Activated effector memory CD4-positive, alpha-beta T cell treated with Interleukin-2 at 50 U/mL for 16 hours (primary cell): ENCODE data around the gene WFIKKN1.

Experiments used
- DNase-seq: peaks from one replicate; pipeline ENCODE4 v3.0.0-alpha.2; 2020

The WFIKKN1 gene

DNA sequence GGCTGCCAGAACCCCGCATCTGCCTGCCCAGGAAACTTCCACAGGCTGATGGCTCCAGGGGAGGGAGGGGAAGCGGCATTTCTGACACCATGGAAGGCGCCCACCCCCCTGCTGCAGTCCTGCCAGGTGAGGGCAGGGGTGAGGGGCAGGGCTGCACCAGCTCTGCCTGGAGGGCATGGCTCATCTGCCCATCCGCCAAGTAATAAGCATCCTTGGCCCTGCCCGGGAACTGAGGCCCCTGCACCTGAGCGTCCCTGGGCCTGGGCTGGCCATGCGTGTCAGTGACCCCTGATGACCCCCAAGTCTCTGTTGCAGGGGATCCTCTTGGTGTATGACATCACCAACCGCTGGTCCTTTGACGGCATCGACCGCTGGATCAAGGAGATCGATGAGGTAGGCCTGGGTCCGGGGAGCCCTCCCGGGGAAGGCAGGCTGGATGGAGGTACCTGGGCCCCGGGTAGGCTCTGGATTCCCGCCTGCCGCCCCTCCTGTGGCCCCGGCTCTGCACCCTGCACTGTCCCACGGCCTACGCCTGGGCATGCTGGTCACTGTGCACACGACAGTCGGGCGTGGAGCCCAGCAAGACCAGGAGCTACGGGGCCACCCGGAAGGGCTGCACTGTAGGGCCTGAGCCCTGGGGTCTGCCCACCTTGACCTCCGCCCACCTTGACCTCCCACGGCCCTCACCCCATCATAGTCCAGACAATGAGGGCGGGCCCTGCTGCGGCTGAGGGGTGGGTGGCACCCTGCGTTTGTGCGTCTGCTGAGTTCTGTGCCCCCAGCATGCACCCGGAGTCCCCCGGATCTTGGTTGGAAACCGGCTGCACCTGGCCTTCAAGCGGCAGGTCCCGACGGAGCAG is 5.4 kb upstream of the WFIKKN1 start:
- no peak for DNase-seq

DNA sequence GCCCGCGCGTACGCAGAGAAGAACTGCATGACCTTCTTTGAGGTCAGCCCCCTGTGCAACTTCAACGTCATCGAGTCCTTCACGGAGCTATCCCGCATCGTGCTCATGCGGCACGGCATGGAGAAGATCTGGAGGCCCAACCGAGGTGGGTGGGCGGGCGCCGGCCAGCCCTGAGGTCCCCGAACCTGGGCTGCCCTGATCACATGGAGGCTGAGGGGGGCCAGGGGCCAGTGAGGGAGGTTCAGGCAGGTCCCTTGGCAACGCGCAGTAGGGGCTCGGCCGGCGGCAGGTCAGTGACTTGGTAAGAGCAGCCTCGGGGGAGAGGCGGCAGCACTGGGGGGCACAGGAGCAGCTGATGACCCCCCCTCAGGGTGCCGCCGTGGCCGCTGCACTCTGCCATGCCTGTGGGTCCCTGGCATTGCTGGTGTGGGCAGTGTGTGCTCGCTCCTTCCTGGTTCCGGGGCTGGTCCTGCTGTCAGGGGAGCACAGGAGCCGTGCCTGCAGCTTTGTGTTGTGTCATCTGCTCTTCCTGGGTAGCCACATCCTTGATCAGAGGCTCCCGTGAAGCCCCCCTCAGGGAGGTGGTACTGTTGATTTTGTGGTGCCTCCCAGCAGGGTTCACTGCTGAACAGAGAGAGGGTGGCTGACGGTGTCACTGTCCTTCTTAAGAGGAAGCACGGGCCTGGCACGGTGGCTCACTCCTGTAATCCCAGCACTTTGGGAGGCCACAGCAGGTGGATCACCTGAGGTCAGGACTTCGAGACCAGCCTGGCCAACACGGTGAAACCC is 4.6 kb upstream of the WFIKKN1 start:
- DNase-seq: no peak

DNA sequence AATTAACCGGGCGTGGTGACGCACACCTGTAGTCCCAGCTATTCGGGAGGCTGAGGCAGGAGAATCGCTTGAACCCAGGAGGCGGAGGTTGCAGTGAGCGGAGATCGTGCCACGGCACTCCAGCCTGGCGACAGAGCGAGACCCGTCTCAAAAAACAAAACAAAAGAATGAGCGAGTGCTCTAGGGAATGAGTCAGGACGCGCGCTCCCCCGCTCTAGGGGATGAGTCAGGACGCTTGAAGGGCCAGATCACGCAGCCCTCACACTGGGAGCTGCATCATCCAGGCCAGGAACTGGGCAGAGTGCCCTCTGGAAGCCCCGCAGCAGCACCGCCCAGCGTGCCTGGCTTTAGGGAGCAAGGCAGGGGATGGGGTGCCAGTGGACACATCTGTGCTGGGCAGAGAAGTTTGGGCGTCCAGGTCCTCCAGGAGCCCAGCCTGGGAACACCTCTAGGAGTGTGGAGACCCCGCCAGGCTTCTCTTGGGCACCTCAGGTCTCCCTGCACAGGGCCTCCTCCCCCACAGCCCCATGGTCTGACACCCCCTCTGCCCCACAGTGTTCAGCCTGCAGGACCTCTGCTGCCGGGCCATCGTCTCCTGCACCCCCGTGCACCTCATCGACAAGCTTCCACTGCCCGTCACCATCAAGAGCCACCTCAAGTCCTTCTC is 3.9 kb upstream of the WFIKKN1 start:
- no peak for DNase-seq

DNA sequence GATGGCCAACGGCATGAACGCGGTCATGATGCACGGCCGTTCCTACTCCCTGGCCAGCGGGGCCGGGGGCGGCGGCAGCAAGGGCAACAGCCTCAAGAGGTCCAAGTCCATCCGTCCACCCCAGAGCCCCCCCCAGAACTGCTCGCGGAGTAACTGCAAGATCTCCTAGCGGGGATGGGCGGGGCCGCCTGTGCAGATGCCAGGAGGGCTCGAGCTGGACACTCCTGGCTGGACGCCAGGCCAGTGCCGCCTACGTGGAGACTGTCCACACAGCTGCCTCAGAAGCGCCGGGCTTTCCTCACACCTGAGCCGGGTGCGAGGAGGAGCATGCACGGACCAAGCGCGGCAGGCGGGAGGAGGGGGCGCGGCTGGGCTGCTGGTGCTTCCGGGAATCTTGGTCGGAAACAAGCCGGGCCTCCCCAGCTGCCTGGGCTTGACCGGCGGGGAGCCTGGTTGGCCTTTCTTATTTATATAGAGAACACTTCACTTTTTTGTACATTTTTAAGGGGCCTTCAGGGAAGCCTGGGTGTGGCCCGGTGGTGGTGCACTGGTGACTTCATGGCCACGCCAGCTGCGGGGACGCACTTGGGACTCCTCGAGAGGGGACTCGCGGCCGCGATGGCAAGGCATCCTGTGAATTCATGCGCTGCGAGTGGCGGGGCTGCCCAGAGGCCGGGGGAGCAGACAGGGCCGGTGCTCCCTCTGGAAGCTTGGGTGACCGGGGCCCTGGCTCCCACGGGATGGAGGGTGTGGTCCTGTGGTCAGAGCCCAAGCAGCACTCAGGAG is 3.1 kb upstream of the WFIKKN1 start:
- DNase-seq: no peak

DNA sequence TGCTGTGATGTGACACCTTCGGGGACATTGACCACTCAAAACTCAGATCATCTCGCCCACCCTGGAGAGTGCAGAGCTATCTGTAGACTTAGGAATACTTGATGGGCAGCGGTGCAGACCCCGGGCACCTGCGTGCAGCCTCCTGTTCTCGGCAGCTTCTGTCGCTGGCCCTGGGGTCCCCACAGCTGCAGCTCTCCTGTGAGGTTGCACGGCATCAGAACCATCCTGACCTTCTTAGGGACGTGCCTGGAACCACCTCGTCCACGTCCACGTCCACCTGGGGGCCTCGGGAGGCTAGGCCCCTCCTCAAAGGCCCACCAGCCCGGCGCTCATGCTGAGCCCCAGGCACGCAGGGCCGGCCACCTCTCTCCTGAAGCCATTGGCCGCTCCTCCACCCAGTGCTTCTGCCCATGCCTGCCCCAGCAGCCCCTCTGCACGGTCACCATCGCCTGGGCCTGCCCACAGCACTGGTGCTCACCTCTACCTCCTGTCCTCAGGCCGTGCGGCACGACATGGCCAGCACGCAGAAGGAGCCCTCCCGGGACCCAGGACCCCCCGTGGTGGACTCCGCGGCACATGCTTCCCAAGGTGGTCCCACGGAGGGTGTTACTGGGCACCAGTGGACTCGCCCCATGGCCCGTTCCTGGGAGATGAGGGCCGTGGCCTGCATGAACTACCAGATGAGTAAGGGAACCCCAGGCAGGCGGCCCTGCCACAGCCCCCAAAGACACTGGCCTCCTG is 2.3 kb upstream of the WFIKKN1 start:
- DNase-seq: no peak

DNA sequence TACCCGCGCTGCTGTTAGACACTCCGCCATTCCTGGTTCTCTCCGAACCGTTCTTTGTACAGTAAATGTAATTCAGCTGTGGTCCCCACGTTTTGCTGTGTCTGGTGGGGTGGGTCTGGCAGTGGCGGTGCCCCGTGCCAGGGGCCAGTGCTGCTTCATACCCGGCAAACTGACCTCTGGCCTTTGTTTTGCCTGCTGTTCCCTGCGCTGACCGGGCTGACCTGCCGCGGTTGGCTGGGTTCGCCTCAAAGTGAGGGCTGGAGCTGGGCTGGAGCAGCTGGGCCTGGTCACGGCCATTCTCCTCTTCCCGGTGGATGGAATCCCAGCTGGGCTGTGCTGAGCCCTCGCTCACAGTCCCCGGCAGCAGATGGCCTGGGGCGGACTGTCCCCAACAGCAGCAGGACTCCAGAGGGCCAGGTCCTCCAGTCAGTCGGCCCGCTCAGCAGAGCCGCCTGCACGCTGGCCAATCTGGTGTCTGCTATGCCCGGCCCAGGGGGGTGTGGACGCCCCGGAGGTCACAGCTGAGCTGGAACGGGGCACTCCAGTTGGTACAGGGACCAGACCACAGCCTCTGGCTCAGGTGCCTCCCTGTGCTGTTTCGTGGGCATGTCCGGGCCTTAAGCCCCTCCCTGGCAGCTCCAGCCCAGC is 1.5 kb upstream of the WFIKKN1 start:
- DNase-seq: no peak

DNA sequence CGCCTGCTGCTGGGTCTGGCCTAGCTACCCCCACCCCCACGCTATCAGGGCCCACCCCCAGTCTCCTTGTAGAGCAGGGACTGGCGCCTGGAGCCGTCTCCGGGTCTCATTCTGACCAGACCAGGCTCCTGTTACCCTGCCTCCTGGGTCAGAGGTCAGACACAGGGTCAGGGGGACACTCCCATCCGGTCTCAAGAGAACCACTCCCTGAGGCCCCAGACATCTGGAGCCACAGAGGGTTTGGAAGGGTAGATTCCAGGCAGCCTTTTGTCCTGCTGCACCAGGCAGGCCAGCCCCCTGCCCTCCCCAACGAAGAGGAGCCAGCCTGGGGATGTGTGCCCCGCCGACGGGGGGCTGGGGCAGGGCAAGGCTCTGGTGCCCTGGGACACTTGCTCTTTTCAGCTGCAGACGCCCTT is 944 bp upstream of the WFIKKN1 start:
- DNase-seq: no peak

DNA sequence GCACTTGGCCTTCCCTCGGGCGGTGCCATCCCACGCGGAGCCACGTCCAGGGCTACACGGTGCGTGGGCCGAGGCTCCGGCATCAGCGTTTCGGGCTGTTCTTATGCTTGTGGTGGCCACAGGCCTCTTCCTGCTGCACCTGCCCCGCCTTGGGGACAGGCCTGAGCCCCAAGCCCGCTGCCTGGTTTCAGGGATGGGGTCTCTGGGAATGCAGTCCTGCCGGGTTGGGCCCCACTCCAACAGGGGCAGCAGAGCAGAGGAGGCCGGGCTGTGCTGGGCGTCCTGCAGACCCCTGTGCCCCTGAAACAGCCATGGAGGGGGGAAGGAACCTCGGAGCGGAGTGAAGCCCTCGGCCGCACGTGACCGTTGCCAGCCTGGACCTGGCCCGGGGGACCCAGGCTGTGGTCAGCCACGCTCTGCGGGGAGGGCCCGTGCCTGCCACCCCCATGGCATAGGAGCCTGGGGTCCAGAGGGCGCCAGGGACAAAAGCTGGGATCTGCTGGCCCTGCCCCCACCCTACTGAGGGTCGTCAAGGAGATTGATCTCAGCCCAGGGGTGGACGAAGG is 453 bp upstream of the WFIKKN1 start:
- no peak for DNase-seq

DNA sequence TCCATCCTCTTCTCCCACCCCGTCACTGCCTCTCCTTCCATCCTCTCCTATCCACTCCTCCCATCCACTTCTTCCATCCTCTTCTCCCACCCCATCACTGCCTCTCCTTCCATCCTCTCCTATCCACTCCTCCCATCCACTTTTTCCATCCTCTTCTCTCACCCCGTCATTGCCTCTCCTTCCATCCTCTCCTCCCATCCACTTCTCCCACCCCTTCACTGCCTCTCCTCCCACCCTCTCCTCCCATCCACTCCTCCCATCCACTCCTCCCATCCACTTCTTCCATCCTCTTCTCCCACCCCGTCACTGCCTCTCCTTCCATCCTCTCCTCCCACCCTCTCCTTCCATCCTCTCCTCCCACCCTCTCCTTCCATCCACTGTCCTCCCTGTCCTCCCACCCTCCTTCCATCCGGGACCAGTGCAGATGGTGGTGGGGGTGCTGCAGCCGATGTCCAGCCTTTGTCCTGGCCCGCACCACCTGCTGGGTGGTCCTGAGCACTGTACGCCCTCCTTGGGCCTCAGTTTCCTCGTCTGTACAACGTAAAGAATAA is 1.1 kb downstream of the WFIKKN1 start:
- no peak for DNase-seq

DNA sequence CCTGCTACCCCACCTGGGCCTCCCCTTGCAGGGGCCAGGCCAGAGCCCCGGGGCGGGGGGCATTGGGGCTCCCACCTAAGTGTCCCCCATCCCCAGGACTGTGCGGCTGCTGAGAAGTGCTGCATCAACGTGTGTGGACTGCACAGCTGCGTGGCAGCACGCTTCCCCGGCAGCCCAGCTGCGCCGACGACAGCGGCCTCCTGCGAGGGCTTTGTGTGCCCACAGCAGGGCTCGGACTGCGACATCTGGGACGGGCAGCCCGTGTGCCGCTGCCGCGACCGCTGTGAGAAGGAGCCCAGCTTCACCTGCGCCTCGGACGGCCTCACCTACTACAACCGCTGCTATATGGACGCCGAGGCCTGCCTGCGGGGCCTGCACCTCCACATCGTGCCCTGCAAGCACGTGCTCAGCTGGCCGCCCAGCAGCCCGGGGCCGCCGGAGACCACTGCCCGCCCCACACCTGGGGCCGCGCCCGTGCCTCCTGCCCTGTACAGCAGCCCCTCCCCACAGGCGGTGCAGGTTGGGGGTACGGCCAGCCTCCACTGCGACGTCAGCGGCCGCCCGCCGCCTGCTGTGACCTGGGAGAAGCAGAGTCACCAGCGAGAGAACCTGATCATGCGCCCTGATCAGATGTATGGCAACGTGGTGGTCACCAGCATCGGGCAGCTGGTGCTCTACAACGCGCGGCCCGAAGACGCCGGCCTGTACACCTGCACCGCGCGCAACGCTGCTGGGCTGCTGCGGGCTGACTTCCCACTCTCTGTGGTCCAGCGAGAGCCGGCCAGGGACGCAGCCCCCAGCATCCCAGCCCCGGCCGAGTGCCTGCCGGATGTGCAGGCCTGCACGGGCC is 1.9 kb downstream of the WFIKKN1 start:
- DNase-seq: no peak

DNA sequence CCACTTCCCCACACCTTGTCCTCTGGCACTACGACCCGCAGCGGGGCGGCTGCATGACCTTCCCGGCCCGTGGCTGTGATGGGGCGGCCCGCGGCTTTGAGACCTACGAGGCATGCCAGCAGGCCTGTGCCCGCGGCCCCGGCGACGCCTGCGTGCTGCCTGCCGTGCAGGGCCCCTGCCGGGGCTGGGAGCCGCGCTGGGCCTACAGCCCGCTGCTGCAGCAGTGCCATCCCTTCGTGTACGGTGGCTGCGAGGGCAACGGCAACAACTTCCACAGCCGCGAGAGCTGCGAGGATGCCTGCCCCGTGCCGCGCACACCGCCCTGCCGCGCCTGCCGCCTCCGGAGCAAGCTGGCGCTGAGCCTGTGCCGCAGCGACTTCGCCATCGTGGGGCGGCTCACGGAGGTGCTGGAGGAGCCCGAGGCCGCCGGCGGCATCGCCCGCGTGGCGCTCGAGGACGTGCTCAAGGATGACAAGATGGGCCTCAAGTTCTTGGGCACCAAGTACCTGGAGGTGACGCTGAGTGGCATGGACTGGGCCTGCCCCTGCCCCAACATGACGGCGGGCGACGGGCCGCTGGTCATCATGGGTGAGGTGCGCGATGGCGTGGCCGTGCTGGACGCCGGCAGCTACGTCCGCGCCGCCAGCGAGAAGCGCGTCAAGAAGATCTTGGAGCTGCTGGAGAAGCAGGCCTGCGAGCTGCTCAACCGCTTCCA is 2.7 kb downstream of the WFIKKN1 start:
- DNase-seq: no peak

DNA sequence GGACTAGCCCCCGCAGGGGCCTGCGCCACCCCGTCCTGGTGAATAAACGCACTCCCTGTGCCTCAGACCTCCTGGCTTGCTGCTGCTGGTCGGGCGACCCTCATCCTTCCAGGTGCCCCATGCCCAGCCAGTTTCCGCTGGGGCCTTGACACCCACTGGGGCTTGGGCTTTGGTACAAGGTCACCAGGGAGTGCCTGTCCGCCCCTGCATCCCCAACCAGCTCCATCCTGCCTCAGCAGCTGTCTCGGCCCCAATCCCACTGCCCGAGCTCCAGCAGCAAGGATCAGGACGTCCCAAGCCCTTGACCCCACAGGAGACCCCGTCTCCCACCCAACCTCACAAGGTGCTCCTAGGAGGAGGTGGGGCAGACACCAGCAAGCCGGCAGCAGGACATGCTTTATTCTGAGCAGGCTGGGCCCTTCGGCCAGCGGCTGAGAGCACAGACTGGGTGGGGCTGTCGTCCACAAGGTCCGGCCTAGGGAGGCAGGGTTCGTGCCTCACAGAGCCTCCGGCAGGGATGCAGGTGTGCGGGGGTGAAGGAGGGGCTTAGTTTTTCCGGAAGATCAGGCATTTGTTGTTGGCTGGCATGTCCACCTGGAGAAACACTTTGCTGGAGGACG is 3.4 kb downstream of the WFIKKN1 start:
- no peak for DNase-seq

DNA sequence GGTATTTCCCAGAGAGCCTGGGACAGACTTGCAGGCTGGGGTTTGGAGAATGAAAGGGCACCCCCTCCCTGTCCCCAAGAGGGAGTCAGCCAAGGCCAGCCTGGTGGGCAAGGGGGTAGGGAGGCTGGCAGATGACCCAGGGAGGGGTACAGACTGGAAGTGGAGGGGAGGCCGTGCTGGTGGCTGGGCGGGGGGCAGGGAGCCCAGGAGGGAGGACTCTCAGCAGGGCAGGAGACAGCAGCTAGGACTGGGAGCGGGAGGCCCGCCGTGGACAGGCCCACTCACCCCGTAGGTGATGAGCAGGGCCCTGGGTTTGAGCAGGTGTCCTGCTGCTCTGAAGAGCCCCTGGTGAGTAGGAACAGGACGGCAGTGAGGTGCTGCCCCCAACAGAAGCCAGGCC is 4.2 kb downstream of the WFIKKN1 start:
- no peak for DNase-seq

DNA sequence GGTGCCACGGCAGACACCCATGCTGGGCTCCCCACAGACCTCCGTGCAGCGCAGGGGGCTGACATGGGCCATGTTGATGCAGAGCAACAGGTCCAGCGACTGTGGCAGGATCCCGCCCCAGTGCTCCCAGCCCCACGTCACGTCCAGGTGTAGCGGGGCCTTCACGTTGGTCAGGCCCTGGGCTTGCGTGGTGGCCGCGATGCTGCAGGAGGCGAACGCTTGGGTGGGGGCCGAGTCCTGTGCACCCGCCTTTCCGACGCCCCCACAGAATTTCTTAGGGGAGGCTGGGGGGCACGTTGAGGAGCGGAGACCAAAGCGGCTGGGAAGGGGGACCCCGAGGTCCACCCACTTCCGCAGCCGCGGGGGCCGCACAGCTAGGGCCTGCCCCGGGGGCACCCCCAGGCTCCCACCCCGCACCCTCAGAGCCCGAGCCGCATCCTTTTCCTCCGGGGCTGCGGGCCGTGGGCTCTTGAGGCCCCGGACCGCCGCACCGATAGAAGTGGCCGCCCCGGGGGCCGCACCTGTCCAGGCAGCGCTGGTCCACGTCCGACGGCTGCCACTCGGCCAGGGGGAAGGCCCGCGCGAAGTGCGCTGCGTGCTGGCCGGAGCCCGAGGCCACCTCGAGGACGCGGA is 4.9 kb downstream of the WFIKKN1 start:
- no peak for DNase-seq

DNA sequence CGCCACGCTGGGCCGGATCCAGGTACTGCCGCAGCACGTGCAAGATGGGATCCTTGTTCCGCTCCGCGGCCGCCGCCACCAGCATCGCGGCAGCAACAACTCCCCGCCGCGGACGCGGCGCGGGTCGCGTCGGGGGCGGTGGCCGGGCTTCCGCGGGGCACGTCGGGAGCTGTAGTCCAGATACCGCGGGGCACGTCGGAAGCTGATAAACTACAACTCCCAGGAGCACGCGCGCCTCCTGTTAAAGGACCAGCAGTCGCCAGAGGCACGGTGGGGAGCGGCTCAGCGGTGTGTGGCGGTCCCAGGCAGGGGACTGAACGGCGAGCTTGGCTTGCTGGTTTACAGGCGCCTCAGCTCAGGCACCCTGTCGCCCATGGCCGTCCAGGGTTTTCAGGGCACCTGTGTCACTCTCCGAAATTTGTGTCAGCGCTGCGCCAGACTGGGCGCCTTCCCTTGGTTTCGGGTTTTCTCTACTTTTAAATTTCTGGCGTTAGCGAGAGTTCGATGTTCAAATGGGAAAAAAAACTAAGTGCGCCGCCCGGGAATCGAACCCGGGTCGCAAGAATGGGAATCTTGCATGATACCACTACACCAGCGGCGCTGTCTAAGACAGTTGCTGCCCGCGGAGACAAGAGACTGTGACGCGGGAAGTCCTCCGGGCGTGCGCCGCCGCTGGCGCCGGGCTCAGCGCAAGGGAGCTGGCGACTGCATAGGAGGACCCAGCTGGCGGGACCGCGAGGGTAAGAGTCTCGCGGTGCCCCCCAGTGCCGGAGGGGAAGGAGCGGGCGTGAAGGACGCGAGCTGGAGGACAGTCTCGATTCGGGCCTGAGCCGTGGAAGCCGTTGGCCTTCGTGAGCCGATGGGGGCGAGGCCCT is 5.7 kb downstream of the WFIKKN1 start, which contains the start of gene METTL26:
METTL26 (minus strand) TSS at position 100 of the 875 bp plus-strand sequence; CDS start at position 85, 15 bp downstream.
- DNase-seq: peak; percentile 90

DNA sequence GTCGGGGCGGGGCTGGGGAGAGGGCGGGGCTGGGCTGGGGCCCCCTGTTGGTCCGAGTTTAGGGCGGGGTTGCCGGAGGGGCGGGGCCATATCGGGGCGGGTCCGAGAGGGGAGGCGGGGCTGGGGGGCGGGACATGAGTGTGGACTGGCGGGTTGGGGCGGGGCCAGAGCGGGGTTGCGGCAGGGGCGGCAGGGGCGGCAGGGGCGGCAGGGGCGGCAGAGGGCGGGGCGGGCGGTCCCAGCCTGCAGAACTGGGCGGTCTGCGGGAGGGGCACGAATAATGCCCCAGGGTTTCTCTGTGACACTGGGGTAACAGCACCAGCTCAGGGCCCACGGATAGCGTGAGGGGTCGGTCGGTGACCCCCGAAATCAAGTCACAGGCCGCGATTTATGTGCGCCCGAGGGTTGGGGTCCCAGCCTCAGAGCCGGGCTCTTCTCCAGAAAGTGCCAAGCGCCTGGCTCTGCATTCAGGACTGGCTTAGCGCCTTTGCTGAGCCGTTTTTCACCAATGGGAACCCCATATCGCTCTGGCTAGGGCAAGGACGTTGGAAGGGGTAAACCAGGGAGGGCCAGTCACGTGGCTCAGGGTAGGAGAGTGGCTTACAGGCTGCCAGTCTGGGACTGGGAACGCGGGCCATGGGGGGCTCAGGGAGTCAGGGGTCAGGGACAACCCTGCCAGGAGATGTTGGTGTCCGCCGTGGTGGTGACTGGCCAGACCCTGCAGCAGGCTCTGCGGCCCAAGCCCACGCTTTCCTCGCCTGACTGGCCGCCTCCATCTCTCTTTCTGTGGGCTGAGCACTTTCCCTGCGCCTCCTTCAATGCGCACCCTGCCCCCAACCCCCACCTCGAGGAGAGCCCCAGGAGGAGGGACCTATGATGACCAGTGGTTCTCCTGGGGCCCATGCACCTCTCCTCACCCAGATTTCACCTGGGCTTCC is 6.6 kb downstream of the WFIKKN1 start:
- DNase-seq: peak; percentile 78
